Measurements from ENCODE around the gene CELA1.

Gene CELA1

DNA sequence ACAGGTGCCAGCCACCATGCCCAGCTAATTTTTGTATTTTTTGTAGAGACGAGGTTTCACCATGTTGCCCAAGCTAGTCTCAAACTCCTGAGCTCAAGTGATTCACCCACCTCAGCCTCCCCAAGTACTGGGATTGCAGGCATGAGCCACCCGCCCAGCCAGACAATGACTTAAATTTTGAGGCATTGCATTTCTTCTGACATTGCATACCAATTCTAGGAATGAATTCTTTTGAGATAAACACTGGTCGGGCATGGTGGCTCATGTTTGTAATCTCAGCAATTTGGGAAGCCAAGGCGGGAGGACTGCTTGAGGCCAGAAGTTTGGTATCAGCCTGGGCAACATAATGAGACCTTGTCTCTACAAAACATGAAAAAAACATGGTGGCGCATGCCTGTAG lies 2.5 kb upstream of the CELA1 start:
- Histone ChIP-seq H3K4me3 (ENCODE audit: low read depth, low read length) (no peak overlapping the region), H3K27ac (no peak overlapping the region), H3K27me3 (replicated peaks) (no peaks in the 10 kb centered on the region), H3K36me3 (replicated peaks) (no peaks in the 10 kb centered on the region)
- DNase-seq = peak; percentile 31
- in situ Hi-C loops (cut with HindIII; ENCODE audit: low pct_ligation_motif_present, low sequenced_read_pairs) = no loop called here
- TF ChIP-seq, protein P1, sequence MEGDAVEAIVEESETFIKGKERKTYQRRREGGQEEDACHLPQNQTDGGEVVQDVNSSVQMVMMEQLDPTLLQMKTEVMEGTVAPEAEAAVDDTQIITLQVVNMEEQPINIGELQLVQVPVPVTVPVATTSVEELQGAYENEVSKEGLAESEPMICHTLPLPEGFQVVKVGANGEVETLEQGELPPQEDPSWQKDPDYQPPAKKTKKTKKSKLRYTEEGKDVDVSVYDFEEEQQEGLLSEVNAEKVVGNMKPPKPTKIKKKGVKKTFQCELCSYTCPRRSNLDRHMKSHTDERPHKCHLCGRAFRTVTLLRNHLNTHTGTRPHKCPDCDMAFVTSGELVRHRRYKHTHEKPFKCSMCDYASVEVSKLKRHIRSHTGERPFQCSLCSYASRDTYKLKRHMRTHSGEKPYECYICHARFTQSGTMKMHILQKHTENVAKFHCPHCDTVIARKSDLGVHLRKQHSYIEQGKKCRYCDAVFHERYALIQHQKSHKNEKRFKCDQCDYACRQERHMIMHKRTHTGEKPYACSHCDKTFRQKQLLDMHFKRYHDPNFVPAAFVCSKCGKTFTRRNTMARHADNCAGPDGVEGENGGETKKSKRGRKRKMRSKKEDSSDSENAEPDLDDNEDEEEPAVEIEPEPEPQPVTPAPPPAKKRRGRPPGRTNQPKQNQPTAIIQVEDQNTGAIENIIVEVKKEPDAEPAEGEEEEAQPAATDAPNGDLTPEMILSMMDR (IDR thresholded peaks at IDR 0.05; ENCODE audit: low read depth, low read length, missing control alignments) = no peak

DNA sequence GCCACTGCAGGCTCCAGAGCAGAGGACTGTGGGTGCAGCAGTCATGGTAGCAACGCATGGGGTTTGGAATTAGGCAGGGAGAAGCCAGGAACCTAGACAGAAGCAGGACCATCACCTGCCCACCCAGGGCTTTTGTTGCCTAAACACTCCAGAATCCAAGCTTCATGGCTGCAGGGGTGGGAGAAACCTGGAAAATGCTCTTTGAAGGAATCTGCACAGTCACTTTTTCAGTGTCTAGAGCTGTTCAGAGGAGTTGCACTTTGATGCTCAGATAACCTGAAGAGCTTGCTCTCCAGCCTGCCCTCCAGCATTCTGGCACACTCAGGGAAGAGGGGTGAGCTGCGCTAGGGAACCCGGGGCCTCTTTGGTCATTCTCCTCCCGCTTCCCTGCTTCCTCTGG lies 1.6 kb upstream of the CELA1 start:
- Histone ChIP-seq H3K4me3 (ENCODE audit: low read depth, low read length) (no peak overlapping the region), H3K36me3 (replicated peaks) (no peaks in the 10 kb centered on the region), H3K27me3 (replicated peaks) (no peaks in the 10 kb centered on the region), H3K27ac (no peak overlapping the region)
- TF ChIP-seq, protein P1 (IDR thresholded peaks at IDR 0.05; ENCODE audit: low read depth, low read length, missing control alignments) = no peak
- in situ Hi-C loops (cut with HindIII; ENCODE audit: low pct_ligation_motif_present, low sequenced_read_pairs) = no loop called here
- DNase-seq = no peak

DNA sequence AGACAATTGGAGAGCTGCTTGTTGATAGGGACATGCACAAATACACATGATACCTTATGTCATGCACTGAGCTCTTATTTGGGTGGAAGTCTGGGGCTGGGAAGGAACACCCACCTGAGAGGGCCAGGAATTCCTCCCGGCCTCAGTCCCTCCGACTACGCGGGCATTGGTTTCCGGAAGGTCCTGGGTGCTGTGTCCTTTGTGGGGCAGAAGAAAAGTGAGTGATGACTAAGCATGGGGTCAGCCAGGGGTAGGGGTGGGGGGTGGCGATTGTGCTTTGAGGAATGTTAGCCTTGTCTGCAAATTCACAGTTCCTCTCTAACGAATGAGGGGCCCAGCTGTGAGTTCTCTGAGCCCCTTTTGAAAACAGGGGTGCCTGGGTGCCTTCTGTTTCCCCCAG lies 798 bp downstream of the CELA1 start:
- H3K4me3 ChIP-seq (ENCODE audit: low read depth, low read length) = no peak overlapping the region
- TF ChIP-seq, protein P1 (IDR thresholded peaks at IDR 0.05; ENCODE audit: low read depth, low read length, missing control alignments) = no peak

DNA sequence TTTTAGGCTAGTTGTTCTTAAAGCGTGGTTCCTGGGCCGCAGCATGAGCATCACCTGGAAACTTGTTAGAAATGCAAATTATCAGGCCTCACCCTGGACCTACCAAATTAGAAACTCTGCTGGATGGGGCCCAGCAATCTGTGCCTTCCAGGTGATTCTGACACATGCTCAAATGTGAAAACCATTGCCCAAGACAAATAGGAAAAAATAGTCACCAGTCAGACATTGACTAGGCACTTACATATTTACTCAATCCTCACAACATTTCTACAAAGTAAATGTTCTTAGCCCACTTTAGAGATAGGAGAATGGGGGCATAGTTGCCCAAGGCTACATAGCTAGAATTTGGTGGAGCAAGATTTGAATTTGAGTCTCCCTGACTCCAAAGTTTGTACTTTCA lies 3.3 kb downstream of the CELA1 start:
- in situ Hi-C loops (cut with HindIII; ENCODE audit: low pct_ligation_motif_present, low sequenced_read_pairs) = no loop called here

More for the DNA sequence above, 798 bp downstream of the CELA1 start:
- Histone ChIP-seq H3K36me3 (replicated peaks) (no peaks in the 10 kb centered on the region), H3K27me3 (replicated peaks) (no peaks in the 10 kb centered on the region), H3K27ac (no peak overlapping the region)
- in situ Hi-C loops (cut with HindIII; ENCODE audit: low pct_ligation_motif_present, low sequenced_read_pairs) = no loop called here
- DNase-seq = peak; percentile 56

DNA sequence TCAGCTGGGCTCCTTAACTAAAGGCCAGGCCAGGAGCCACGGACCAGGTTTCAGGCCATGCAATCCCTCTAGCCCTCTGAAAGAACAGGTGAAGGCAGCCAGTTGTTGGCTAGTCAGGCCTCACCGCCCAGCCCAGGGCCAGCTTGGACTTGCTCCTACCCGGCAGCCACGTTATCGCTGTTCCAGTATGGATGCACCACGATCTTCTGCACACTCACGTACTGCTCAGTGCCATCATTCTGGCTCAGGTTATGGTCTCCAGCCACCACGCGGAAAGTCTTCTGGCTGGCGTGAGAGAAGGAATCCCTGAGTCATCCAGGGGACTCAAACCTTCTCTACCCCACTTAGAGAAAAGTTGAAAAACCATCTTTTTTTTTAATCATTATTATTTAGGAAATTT lies 4.1 kb downstream of the CELA1 start:
- TF ChIP-seq, protein P1 (IDR thresholded peaks at IDR 0.05; ENCODE audit: low read depth, low read length, missing control alignments) = no peak
- Histone ChIP-seq H3K36me3 (replicated peaks) (no peaks in the 10 kb centered on the region), H3K27ac (no peak overlapping the region), H3K27me3 (replicated peaks) (no peaks in the 10 kb centered on the region), H3K4me3 (ENCODE audit: low read depth, low read length) (no peak overlapping the region)
- no peak for DNase-seq
- in situ Hi-C loops (cut with HindIII; ENCODE audit: low pct_ligation_motif_present, low sequenced_read_pairs) = no loop called here

More for the DNA sequence above, 3.3 kb downstream of the CELA1 start:
- Histone ChIP-seq H3K36me3 (replicated peaks) (no peaks in the 10 kb centered on the region), H3K4me3 (ENCODE audit: low read depth, low read length) (no peak overlapping the region), H3K27ac (no peak overlapping the region), H3K27me3 (replicated peaks) (no peaks in the 10 kb centered on the region)
- TF ChIP-seq, protein P1 (IDR thresholded peaks at IDR 0.05; ENCODE audit: low read depth, low read length, missing control alignments) = no peak
- DNase-seq = no peak

DNA sequence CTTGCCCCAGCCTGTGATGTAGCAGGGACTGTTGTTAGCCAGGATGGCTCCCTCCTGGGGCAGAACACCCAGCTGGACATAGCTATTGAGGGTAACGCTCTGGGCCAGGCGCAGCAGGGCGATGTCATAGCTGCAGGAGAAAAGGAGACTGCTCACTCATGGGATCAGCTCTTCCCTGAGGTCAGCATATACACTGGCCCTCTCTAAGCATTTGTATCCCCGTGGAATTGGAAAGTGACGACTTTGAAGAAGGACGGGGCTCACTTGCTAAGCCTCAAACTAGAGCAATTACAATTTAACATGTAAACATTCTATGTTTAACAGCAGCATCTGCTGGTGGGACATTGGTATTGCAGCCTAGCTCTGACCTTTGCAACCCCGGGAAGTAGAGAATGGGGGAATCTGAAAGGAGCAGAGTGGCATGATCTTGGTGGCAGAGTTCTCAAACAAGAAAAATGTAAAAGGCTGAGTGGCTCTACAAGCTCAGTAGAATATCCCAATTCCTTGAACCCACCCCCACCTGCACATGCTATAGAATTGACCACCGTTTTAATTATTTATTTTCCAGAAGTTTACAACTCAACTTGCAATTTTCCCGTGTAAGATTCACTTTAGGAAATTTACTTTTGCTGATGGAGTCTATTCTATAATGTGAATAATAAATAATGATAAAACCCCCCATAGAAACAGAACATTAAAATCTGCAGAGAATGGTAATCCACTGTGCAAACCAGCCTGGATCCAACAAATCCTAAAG lies 5.0 kb downstream of the CELA1 start:
- peak; percentile 58 for DNase-seq
- Histone ChIP-seq H3K4me3 (ENCODE audit: low read depth, low read length) (peak overlapping the region; percentile 33), H3K36me3 (replicated peaks) (no peaks in the 10 kb centered on the region), H3K27me3 (replicated peaks) (no peaks in the 10 kb centered on the region), H3K27ac (no peak overlapping the region)
- in situ Hi-C loops (cut with HindIII; ENCODE audit: low pct_ligation_motif_present, low sequenced_read_pairs) = no loop called here
- TF ChIP-seq, protein P1 (IDR thresholded peaks at IDR 0.05; ENCODE audit: low read depth, low read length, missing control alignments) = peak; percentile 98
